Activated CD4-positive, alpha-beta memory T cell treated with anti-CD3 and anti-CD28 coated beads for 36 hours (primary cell): ENCODE results near the gene IGFN1. TPM values are rescaled to one million over a fixed set of nuclear protein-coding genes. Genes with fewer than 3 reads are reported as not detected.

Source experiments
- CTCF ChIA-PET: fragments of 350-600 bp; sonication (Branson Sonifier 250); formaldehyde crosslinking; loops from one replicate; lab custom pipeline; 2021; ENCODE audit warnings: antibody characterized with exemption, inconsistent platforms; lab: Charles Lee
- POLR2A ChIA-PET: fragments of 350-600 bp; sonication (Branson Sonifier 250); formaldehyde crosslinking; loops from one replicate; lab custom pipeline; 2021; ENCODE audit warnings: antibody characterized with exemption; lab: Charles Lee
- DNase-seq: peaks from one replicate; pipeline ENCODE4 v3.0.0-alpha.2; 2020
- H3K27ac Mint-ChIP-seq: one replicate; pipeline ENCODE4 v1.8.0; 2021; ENCODE audit warnings: mixed read lengths
- H3K27me3 Mint-ChIP-seq: one replicate; pipeline ENCODE4 v1.8.0; 2021; ENCODE audit warnings: mixed read lengths
- H3K36me3 Mint-ChIP-seq: one replicate; pipeline ENCODE4 v1.8.0; 2021; ENCODE audit warnings: mixed read lengths
- H3K4me1 Mint-ChIP-seq: one replicate; pipeline ENCODE4 v1.8.0; 2021; ENCODE audit warnings: low read depth, mixed read lengths
- H3K4me3 Mint-ChIP-seq: one replicate; pipeline ENCODE4 v1.8.0; 2021; ENCODE audit warnings: mild to moderate bottlenecking, mixed read lengths
- H3K9me3 Mint-ChIP-seq: one replicate; pipeline ENCODE4 v1.8.0; 2021; ENCODE audit warnings: mixed read lengths
- intact Hi-C: fragments of 100-400 bp; cut with micrococcal nuclease; formaldehyde crosslinking; loops from one replicate; pipeline ENCODE4 v1.15.1; 2023
- total RNA-seq, 2 experiments: library from RNA; stranded (reverse); gene quantifications; one replicate each; pipeline ENCODE4 v1.2.3, GENCODE V29; 2021

IGFN1 gene
- total RNA-seq, 2 experiments from 2014 or later, result not detected

DNA sequence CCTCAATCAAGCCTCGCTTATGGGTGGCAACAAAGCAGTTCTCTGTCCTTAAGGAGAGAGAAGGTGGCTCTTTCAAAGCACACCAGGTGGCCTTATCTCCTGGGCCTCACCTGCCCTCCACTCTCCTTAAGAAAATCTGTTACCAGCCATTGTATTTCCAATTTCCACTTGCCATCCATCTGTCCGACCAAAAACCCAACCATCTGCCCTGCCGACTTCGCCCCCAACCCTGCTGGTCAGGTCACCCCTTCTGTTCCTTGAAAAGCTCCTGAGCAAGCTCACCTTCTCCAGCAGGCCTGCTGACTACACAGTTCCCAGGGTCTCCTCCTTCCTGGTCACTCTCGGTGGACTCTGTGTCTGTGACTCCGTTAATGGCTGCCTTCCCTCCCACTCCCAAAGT is 619 bp upstream of the IGFN1 start:
- Mint-ChIP-seq H3K36me3 (no peaks in the 10 kb centered on the region), H3K4me3 (no peak overlapping the region), H3K9me3 (no peaks in the 10 kb centered on the region), H3K27ac (no peak overlapping the region), H3K27me3 (peaks cover 20% of the 10 kb centered on the region), H3K4me1 (peaks cover 10% of the 10 kb centered on the region)
- POLR2A ChIA-PET, result no interaction called here
- intact Hi-C loops, result no loop called here
- CTCF ChIA-PET, result no interaction called here
- no peak for DNase-seq

GRCh38 chr1:201191653-201192260 is 1.1 kb downstream of the IGFN1 start:
- H3K4me1 Mint-ChIP-seq, result peaks cover 10% of the 10 kb centered on the region
- intact Hi-C loops, result loop anchor here (1.0 kb wide), 1 partner anchor 21 kb away; no protein-coding TSS in a partner anchor
- no peaks in the 10 kb centered on the region for H3K9me3 Mint-ChIP-seq
- ChIA-PET POLR2A (no interaction called here), CTCF (interaction anchor here (0.8 to 1.5 kb wide), 3 partner anchors 23 to 77 kb away, joined by 3 to 4 read pairs (median 3); no protein-coding TSS in a partner anchor)
- peaks cover 20% of the 10 kb centered on the region for H3K27me3 Mint-ChIP-seq
- H3K36me3 Mint-ChIP-seq, result no peaks in the 10 kb centered on the region
- no peak overlapping the region for H3K4me3 Mint-ChIP-seq
- DNase-seq, result peak; percentile 74
- no peak overlapping the region for H3K27ac Mint-ChIP-seq

GRCh38 chr1:201192261-201192788 is 1.7 kb downstream of the IGFN1 start:
- no peaks in the 10 kb centered on the region for H3K9me3 Mint-ChIP-seq
- CTCF ChIA-PET, result interaction anchor here (0.8 to 1.5 kb wide), 4 partner anchors 23 to 42 kb away, joined by 3 to 4 read pairs (median 3); no protein-coding TSS in a partner anchor

GRCh38 chr1:201194046-201194445 is 3.4 kb downstream of the IGFN1 start:
- Mint-ChIP-seq H3K4me3 (no peak overlapping the region), H3K27me3 (peaks cover 15% of the 10 kb centered on the region), H3K27ac (no peak overlapping the region), H3K4me1 (peaks cover 10% of the 10 kb centered on the region), H3K9me3 (no peaks in the 10 kb centered on the region), H3K36me3 (no peaks in the 10 kb centered on the region)
- ChIA-PET CTCF (no interaction called here), POLR2A (no interaction called here)
- DNase-seq, result no peak
- intact Hi-C loops, result no loop called here

More at GRCh38 chr1:201192261-201192788, 1.7 kb downstream of the IGFN1 start:
- POLR2A ChIA-PET, result no interaction called here
- no peak overlapping the region for H3K4me3 Mint-ChIP-seq
- peaks cover 10% of the 10 kb centered on the region for H3K4me1 Mint-ChIP-seq
- H3K36me3 Mint-ChIP-seq, result no peaks in the 10 kb centered on the region
- H3K27ac Mint-ChIP-seq, result no peak overlapping the region
- peaks cover 20% of the 10 kb centered on the region for H3K27me3 Mint-ChIP-seq
- intact Hi-C loops, result no loop called here
- no peak for DNase-seq

- intact Hi-C loops, result no loop called here
- no peaks in the 10 kb centered on the region for H3K4me1 Mint-ChIP-seq
- no peaks in the 10 kb centered on the region for H3K36me3 Mint-ChIP-seq
- CTCF ChIA-PET, result interaction anchor here (0.9 to 1.2 kb wide), 2 partner anchors 24 to 237 kb away, joined by 3 to 6 read pairs; no protein-coding TSS in a partner anchor
- no peaks in the 10 kb centered on the region for H3K9me3 Mint-ChIP-seq
- no peak for DNase-seq
- H3K27me3 Mint-ChIP-seq, result no peaks in the 10 kb centered on the region
- no peak overlapping the region for H3K27ac Mint-ChIP-seq
- no peak overlapping the region for H3K4me3 Mint-ChIP-seq
- POLR2A ChIA-PET, result no interaction called here
Observed at GRCh38 chr1:201198598-201198997, 8.0 kb downstream of the IGFN1 start.

DNA sequence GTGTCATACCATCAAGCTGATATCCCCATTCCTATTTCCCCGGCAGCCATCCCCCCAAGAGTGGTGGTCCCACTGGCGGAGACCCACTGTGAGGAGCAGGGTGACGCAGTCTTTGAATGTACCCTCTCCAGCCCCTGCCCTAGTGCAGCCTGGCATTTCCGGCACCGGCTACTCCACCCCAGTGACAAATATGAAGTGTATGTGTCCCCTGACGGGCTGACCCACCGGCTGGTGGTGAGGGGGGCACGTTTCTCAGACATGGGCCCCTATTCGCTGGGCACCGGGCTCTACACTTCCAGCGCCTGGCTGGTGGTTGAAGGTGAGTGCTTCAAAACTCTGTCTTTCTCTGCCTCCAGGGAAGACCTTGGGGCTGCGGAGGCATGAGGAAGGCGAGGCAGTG is 14.4 kb downstream of the IGFN1 start:
- no peaks in the 10 kb centered on the region for H3K9me3 Mint-ChIP-seq
- no peak for DNase-seq
- H3K27me3 Mint-ChIP-seq, result no peaks in the 10 kb centered on the region
- ChIA-PET CTCF (no interaction called here), POLR2A (no interaction called here)
- H3K27ac Mint-ChIP-seq, result no peak overlapping the region
- intact Hi-C loops, result no loop called here
- no peak overlapping the region for H3K4me3 Mint-ChIP-seq
- no peaks in the 10 kb centered on the region for H3K36me3 Mint-ChIP-seq
- H3K4me1 Mint-ChIP-seq, result no peaks in the 10 kb centered on the region

- ChIA-PET CTCF (interaction anchor here (0.7 kb wide), 1 partner anchor 88 kb away, joined by 4 read pairs; no protein-coding TSS in a partner anchor), POLR2A (no interaction called here)
- no peaks in the 10 kb centered on the region for H3K36me3 Mint-ChIP-seq
- H3K27ac Mint-ChIP-seq, result no peak overlapping the region
- no peaks in the 10 kb centered on the region for H3K4me1 Mint-ChIP-seq
- intact Hi-C loops, result no loop called here
- DNase-seq, result no peak
- no peak overlapping the region for H3K4me3 Mint-ChIP-seq
- peaks cover 4% of the 10 kb centered on the region for H3K27me3 Mint-ChIP-seq
- no peaks in the 10 kb centered on the region for H3K9me3 Mint-ChIP-seq
Observed at GRCh38 chr1:201206176-201206575, 15.6 kb downstream of the IGFN1 start.

GRCh38 chr1:201207046-201207445 is 16.4 kb downstream of the IGFN1 start:
- H3K36me3 Mint-ChIP-seq, result no peaks in the 10 kb centered on the region
- no peaks in the 10 kb centered on the region for H3K9me3 Mint-ChIP-seq
- intact Hi-C loops, result no loop called here
- peaks cover 12% of the 10 kb centered on the region for H3K27me3 Mint-ChIP-seq
- POLR2A ChIA-PET, result no interaction called here
- H3K4me3 Mint-ChIP-seq, result no peak overlapping the region
- H3K4me1 Mint-ChIP-seq, result no peaks in the 10 kb centered on the region
- CTCF ChIA-PET, result interaction anchor here (1.3 kb wide), 1 partner anchor 16 kb away, joined by 3 read pairs; no protein-coding TSS in a partner anchor
- DNase-seq, result no peak
- H3K27ac Mint-ChIP-seq, result no peak overlapping the region

DNA sequence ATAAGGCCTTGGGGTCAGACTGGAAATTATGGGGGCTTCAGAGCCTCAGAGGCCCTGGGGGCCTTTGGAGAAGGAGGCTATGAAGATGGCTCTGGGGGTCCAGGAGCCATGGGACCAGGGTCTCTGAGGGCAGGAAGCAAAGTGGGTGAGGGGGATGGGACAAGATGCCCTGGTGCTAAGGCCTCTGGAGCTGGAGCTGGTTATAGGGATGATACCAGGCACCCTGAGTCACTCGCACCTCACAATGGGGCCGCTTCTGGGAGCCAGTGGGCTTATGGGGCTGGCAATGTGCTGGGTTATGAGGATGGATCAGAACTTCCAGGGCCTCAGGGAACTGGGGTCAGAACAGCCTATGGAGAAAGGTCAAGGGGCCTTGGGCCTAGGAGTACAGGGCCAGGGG is 17.6 kb downstream of the IGFN1 start:
- POLR2A ChIA-PET, result no interaction called here
- CTCF ChIA-PET, result interaction anchor here (1.3 kb wide), 1 partner anchor 15 kb away, joined by 3 read pairs; no protein-coding TSS in a partner anchor
- Mint-ChIP-seq H3K36me3 (no peaks in the 10 kb centered on the region), H3K27ac (no peak overlapping the region), H3K9me3 (no peaks in the 10 kb centered on the region), H3K4me3 (no peak overlapping the region), H3K27me3 (peaks cover 12% of the 10 kb centered on the region), H3K4me1 (no peaks in the 10 kb centered on the region)
- no peak for DNase-seq
- intact Hi-C loops, result no loop called here

GRCh38 chr1:201212056-201212455 is 21.4 kb downstream of the IGFN1 start:
- Mint-ChIP-seq H3K27ac (no peak overlapping the region), H3K36me3 (no peaks in the 10 kb centered on the region), H3K4me3 (no peak overlapping the region), H3K27me3 (peaks cover 12% of the 10 kb centered on the region), H3K4me1 (no peaks in the 10 kb centered on the region), H3K9me3 (no peaks in the 10 kb centered on the region)
- CTCF ChIA-PET, result no interaction called here
- DNase-seq, result no peak
- POLR2A ChIA-PET, result no interaction called here
- intact Hi-C loops, result no loop called here

DNA sequence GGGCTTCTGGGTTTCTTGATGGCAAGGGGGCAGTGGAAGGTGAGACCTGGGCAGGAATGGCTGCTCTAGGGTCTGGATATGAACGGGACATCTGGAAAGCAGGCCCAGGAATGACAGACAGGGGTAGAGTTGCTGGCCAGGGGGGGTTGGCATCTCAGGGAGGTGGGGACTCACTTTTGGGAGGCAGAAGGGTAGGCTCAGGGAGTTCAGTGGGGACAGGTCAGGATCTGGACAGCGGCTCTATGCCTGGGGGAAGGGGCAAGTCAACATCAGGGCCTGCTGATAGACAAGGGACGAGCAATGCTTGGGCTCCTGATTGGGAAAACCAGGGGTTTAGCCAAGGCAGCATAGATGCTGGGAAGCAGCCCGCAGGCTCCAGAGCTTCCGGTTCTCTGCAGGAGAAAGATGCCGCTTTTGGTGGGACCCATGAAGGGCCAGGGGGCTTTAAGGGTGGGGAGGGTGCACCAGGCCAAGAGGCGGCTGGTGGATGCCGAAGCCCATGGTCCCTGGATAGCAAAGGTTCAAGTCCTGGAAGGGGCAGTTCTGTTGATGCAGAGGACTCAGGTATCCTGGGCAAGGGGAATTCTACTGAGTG is 21.9 kb downstream of the IGFN1 start:
- no peak for DNase-seq
- Mint-ChIP-seq H3K4me1 (no peaks in the 10 kb centered on the region), H3K27me3 (peaks cover 12% of the 10 kb centered on the region), H3K36me3 (no peaks in the 10 kb centered on the region), H3K4me3 (no peak overlapping the region), H3K27ac (no peak overlapping the region), H3K9me3 (no peaks in the 10 kb centered on the region)
- ChIA-PET CTCF (no interaction called here), POLR2A (no interaction called here)
- intact Hi-C loops, result no loop called here

- ChIA-PET POLR2A (no interaction called here), CTCF (interaction anchor here (1.0 kb wide), 1 partner anchor 10 kb away, joined by 3 read pairs; no protein-coding TSS in a partner anchor)
- intact Hi-C loops, result no loop called here
- H3K9me3 Mint-ChIP-seq, result no peaks in the 10 kb centered on the region
- DNase-seq, result no peak
- H3K27ac Mint-ChIP-seq, result no peak overlapping the region
- H3K4me3 Mint-ChIP-seq, result no peak overlapping the region
- H3K27me3 Mint-ChIP-seq, result peaks cover 12% of the 10 kb centered on the region
- H3K36me3 Mint-ChIP-seq, result no peaks in the 10 kb centered on the region
- no peaks in the 10 kb centered on the region for H3K4me1 Mint-ChIP-seq
Observed at GRCh38 chr1:201213106-201213770, 22.6 kb downstream of the IGFN1 start.
